ENCODE data around the gene GATA5.

GATA5 gene

GRCh38 chr20:62487561-62488354, 12.0 kb upstream of the GATA5 start:
- DNase-seq (ENCODE audit: low spot score), result no peak

- no peak for DNase-seq (ENCODE audit: low spot score)
Measured at GRCh38 chr20:62487118-62487517, 11.3 kb upstream of the GATA5 start.

- DNase-seq (ENCODE audit: low spot score), result no peak
Measured at GRCh38 chr20:62486484-62486883, 10.7 kb upstream of the GATA5 start.

- DNase-seq (ENCODE audit: low spot score), result no peak
Measured at GRCh38 chr20:62485701-62486089, 9.9 kb upstream of the GATA5 start.

- DNase-seq (ENCODE audit: low spot score), result peak; percentile 42
Measured at GRCh38 chr20:62485062-62485700, 9.4 kb upstream of the GATA5 start.

GRCh38 chr20:62484478-62484877, 8.7 kb upstream of the GATA5 start:
- DNase-seq (ENCODE audit: low spot score), result no peak

GRCh38 chr20:62483613-62484458, 8.0 kb upstream of the GATA5 start:
- no peak for DNase-seq (ENCODE audit: low spot score)

GRCh38 chr20:62482974-62483373, 7.2 kb upstream of the GATA5 start:
- no peak for DNase-seq (ENCODE audit: low spot score)

- no peak for DNase-seq (ENCODE audit: low spot score)
Measured at GRCh38 chr20:62482146-62482809, 6.5 kb upstream of the GATA5 start.

GRCh38 chr20:62481425-62482145, 5.8 kb upstream of the GATA5 start:
- DNase-seq (ENCODE audit: low spot score), result no peak

- DNase-seq (ENCODE audit: low spot score), result no peak
Measured at GRCh38 chr20:62480318-62480717, 4.5 kb upstream of the GATA5 start.

GRCh38 chr20:62479656-62480055, 3.9 kb upstream of the GATA5 start:
- DNase-seq (ENCODE audit: low spot score), result no peak

- DNase-seq (ENCODE audit: low spot score), result no peak
Measured at GRCh38 chr20:62479156-62479555, 3.4 kb upstream of the GATA5 start.

GRCh38 chr20:62477669-62478455, 2.1 kb upstream of the GATA5 start:
- DNase-seq (ENCODE audit: low spot score), result no peak

- DNase-seq (ENCODE audit: low spot score), result no peak
Measured at GRCh38 chr20:62476056-62476838, 452 bp upstream of the GATA5 start.

GRCh38 chr20:62475027-62475771, 596 bp downstream of the GATA5 start:
- no peak for DNase-seq (ENCODE audit: low spot score)

GRCh38 chr20:62474604-62475026, 1.2 kb downstream of the GATA5 start:
- DNase-seq (ENCODE audit: low spot score), result no peak

- DNase-seq (ENCODE audit: low spot score), result no peak
Measured at GRCh38 chr20:62473717-62474603, 1.8 kb downstream of the GATA5 start.

Data from kidney tubule cell (primary cell).